HEK293 (cell line): ENCODE data around the gene BAZ2B.

Experiments used
- ZNF121 ChIP-seq: fragments of 450-650 bp; formaldehyde crosslinking; IDR thresholded peaks from 2 replicates; pipeline ENCODE4 v1.5.1; 2016; ENCODE audit warnings: missing biosample characterization, missing genetic modification characterization
- ZNF350 ChIP-seq: fragments of 450-650 bp; formaldehyde crosslinking; IDR thresholded peaks from 2 replicates; pipeline ENCODE4 v1.5.0; 2017; ENCODE audit warnings: missing biosample characterization, mild to moderate bottlenecking, missing genetic modification characterization
- ZNF518A ChIP-seq: fragments of 450-650 bp; formaldehyde crosslinking; conservative IDR thresholded peaks from 2 replicates; pipeline ENCODE4 v1.5.1; 2016; ENCODE audit warnings: low read depth, missing biosample characterization, missing genetic modification characterization
- ZNF629 ChIP-seq: fragments of 450-650 bp; formaldehyde crosslinking; IDR thresholded peaks from 2 replicates; pipeline ENCODE4 v1.5.1; 2017; ENCODE audit warnings: missing biosample characterization, missing genetic modification characterization
- ZNF654 ChIP-seq: fragments of 450-650 bp; formaldehyde crosslinking; IDR thresholded peaks from 2 replicates; pipeline ENCODE4 v1.5.1; 2016; ENCODE audit warnings: low read depth, missing biosample characterization, missing genetic modification characterization
- TF ChIP-seq, protein P1 (sequence below): fragments of 450-650 bp; formaldehyde crosslinking; IDR thresholded peaks from 2 replicates; pipeline ENCODE4 v1.5.1; 2016; ENCODE audit warnings: missing biosample characterization, missing genetic modification characterization
- TF ChIP-seq, protein P2 (sequence below): fragments of 450-650 bp; formaldehyde crosslinking; IDR thresholded peaks from 2 replicates; pipeline ENCODE4 v1.5.1; 2016; ENCODE audit warnings: missing biosample characterization, missing genetic modification characterization
- TF ChIP-seq, protein P3 (sequence below): fragments of 450-650 bp; formaldehyde crosslinking; IDR thresholded peaks from 2 replicates; pipeline ENCODE4 v1.5.1; 2016; ENCODE audit warnings: missing biosample characterization, missing genetic modification characterization
- TF ChIP-seq, protein P4 (sequence below): fragments of 450-650 bp; IDR thresholded peaks from 2 replicates; pipeline ENCODE4 v1.5.1; 2018; ENCODE audit warnings: missing biosample characterization, missing genetic modification characterization

GRCh38 chr2:159290289-159290907, 325.9 kb downstream of the BAZ2B start:
- no peak for TF ChIP-seq ZNF629 (tag by site-specific recombination)
- TF ChIP-seq ZNF121 (tag by site-specific recombination), result no peak
- TF ChIP-seq, protein P1, sequence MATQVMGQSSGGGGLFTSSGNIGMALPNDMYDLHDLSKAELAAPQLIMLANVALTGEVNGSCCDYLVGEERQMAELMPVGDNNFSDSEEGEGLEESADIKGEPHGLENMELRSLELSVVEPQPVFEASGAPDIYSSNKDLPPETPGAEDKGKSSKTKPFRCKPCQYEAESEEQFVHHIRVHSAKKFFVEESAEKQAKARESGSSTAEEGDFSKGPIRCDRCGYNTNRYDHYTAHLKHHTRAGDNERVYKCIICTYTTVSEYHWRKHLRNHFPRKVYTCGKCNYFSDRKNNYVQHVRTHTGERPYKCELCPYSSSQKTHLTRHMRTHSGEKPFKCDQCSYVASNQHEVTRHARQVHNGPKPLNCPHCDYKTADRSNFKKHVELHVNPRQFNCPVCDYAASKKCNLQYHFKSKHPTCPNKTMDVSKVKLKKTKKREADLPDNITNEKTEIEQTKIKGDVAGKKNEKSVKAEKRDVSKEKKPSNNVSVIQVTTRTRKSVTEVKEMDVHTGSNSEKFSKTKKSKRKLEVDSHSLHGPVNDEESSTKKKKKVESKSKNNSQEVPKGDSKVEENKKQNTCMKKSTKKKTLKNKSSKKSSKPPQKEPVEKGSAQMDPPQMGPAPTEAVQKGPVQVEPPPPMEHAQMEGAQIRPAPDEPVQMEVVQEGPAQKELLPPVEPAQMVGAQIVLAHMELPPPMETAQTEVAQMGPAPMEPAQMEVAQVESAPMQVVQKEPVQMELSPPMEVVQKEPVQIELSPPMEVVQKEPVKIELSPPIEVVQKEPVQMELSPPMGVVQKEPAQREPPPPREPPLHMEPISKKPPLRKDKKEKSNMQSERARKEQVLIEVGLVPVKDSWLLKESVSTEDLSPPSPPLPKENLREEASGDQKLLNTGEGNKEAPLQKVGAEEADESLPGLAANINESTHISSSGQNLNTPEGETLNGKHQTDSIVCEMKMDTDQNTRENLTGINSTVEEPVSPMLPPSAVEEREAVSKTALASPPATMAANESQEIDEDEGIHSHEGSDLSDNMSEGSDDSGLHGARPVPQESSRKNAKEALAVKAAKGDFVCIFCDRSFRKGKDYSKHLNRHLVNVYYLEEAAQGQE, result no peak
- TF ChIP-seq, protein P2, sequence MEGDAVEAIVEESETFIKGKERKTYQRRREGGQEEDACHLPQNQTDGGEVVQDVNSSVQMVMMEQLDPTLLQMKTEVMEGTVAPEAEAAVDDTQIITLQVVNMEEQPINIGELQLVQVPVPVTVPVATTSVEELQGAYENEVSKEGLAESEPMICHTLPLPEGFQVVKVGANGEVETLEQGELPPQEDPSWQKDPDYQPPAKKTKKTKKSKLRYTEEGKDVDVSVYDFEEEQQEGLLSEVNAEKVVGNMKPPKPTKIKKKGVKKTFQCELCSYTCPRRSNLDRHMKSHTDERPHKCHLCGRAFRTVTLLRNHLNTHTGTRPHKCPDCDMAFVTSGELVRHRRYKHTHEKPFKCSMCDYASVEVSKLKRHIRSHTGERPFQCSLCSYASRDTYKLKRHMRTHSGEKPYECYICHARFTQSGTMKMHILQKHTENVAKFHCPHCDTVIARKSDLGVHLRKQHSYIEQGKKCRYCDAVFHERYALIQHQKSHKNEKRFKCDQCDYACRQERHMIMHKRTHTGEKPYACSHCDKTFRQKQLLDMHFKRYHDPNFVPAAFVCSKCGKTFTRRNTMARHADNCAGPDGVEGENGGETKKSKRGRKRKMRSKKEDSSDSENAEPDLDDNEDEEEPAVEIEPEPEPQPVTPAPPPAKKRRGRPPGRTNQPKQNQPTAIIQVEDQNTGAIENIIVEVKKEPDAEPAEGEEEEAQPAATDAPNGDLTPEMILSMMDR (tag by site-specific recombination), result no peak
- TF ChIP-seq ZNF654 (tag by site-specific recombination), result no peak
- no peak for TF ChIP-seq ZNF350 (tag by site-specific recombination)
- TF ChIP-seq, protein P3, sequence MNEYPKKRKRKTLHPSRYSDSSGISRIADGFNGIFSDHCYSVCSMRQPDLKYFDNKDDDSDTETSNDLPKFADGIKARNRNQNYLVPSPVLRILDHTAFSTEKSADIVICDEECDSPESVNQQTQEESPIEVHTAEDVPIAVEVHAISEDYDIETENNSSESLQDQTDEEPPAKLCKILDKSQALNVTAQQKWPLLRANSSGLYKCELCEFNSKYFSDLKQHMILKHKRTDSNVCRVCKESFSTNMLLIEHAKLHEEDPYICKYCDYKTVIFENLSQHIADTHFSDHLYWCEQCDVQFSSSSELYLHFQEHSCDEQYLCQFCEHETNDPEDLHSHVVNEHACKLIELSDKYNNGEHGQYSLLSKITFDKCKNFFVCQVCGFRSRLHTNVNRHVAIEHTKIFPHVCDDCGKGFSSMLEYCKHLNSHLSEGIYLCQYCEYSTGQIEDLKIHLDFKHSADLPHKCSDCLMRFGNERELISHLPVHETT (tag by site-specific recombination), result no peak
- TF ChIP-seq ZNF518A, result peak; percentile 38; the same call in 1 of the 2 replicates
- TF ChIP-seq, protein P4, sequence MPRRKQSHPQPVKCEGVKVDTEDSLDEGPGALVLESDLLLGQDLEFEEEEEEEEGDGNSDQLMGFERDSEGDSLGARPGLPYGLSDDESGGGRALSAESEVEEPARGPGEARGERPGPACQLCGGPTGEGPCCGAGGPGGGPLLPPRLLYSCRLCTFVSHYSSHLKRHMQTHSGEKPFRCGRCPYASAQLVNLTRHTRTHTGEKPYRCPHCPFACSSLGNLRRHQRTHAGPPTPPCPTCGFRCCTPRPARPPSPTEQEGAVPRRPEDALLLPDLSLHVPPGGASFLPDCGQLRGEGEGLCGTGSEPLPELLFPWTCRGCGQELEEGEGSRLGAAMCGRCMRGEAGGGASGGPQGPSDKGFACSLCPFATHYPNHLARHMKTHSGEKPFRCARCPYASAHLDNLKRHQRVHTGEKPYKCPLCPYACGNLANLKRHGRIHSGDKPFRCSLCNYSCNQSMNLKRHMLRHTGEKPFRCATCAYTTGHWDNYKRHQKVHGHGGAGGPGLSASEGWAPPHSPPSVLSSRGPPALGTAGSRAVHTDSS (tag by site-specific recombination), result no peak
